ENCODE results near the gene NTNG2. TPM values are rescaled to one million over a fixed set of nuclear protein-coding genes. Genes with fewer than 3 reads are reported as not detected.

The NTNG2 gene
- polyA plus RNA-seq, 1 experiment = 0.74 TPM

DNA sequence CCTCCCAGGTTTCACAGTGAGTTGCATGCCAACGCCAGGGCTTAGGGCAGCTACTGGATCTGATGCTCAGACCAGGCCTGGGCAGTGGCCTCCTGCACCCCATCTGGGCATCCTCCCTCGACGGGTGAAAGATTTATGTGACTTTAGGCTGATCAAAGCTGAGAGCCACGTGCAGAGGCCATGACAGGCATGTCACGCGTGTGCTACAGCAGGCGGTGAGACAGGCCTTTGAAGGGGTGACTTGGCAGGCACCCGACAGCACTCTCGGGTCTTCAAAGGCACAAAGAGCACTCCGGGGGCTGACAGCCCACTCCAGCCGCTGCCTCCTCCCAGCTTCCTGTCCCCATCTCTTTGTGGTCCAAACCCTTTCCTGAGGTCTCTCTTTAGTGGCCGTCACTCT, 66.2 kb downstream of the NTNG2 start:
- ChIA-PET POLR2A (no interaction called here), CTCF (interaction anchor here (0.7 to 1.6 kb wide), 4 partner anchors 9 to 58 kb away, joined by 3 to 10 read pairs (median 5); no protein-coding TSS in a partner anchor)
- no peaks in the 10 kb centered on the region for H3K36me3 ChIP-seq (ENCODE audit: control insufficient read depth, insufficient read depth, low read length)
- TF ChIP-seq CTCF (IDR thresholded peaks at IDR 0.05; ENCODE audit: insufficient read depth, low read depth, low read length) = no peak
- no peak overlapping the region for H3K4me3 ChIP-seq (ENCODE audit: low read depth, low read length)
- DNase-seq (ENCODE audit: low read depth) = no peak
- H3K27me3 ChIP-seq (ENCODE audit: control insufficient read depth, insufficient read depth, low read length) = peaks cover 29% of the 10 kb centered on the region

DNA sequence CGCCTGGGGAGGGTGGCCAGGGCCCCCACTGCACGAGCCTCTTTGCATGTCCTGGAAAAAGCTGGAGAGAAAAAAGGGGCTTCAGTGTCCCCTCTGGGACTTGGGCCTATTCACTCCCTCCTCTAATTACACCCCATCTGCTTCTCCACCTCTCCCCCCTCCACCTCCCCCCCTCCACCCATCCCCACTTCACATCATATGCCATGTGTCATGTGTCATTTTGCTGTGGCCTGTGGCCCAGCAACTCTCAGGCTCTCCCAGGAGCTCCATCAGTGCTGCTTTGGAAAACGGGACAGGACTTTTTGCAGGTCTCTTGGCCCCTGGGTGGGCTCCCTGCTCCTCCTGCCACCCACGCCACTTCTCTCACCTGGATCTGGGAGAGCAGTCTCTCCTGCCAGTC, 68.7 kb downstream of the NTNG2 start:
- ChIA-PET CTCF (interaction anchor here (1.1 kb wide), 1 partner anchor 11 kb away, joined by 3 read pairs; no protein-coding TSS in a partner anchor), POLR2A (no interaction called here)
- Histone ChIP-seq H3K27me3 (ENCODE audit: control insufficient read depth, insufficient read depth, low read length) (peaks cover 31% of the 10 kb centered on the region), H3K4me3 (ENCODE audit: low read depth, low read length) (no peak overlapping the region), H3K36me3 (ENCODE audit: control insufficient read depth, insufficient read depth, low read length) (no peaks in the 10 kb centered on the region)
- no peak for DNase-seq (ENCODE audit: low read depth)
- no peak for TF ChIP-seq CTCF (IDR thresholded peaks at IDR 0.05; ENCODE audit: insufficient read depth, low read depth, low read length)

DNA sequence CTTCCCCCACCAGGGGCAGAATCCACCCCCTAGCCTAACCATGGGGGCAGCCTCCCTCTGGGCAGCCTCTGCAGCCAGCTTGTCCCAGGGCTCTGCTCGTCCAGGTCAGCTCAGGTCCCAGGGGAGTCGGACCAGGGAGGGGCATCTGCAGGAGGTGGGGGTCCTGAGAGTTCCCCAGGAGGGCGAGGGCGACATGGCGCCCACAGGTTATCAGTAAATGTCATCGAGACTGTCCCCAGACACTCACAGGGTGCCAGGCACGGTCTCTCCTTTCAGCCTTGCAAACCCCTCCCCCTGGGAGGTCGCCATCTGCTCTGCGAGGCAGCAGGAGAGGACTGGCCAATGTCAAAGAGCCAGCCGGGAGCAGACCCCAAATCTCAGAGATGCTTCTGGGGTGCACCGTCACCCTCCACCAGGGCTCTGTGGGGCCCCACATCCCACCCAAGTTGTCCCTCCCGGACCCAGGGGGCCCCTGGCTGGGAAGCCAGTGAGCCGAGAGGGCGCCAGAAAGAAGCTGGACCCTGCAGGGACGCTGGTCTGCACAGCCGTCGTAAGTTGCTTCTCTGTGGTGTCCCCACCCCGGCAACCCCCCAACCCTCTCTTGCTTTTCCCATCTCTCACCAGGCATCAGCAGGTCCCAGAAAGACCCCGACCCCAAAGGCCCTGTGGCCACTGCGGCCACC, 69.3 kb downstream of the NTNG2 start:
- ChIA-PET CTCF (interaction anchor here (1.1 to 11.0 kb wide), 2 partner anchors 11 to 469 kb away, joined by 3 to 248 read pairs; no protein-coding TSS in a partner anchor), POLR2A (no interaction called here)
- no peaks in the 10 kb centered on the region for H3K36me3 ChIP-seq (ENCODE audit: control insufficient read depth, insufficient read depth, low read length)
- DNase-seq (ENCODE audit: low read depth) = no peak
- no peak for TF ChIP-seq CTCF (IDR thresholded peaks at IDR 0.05; ENCODE audit: insufficient read depth, low read depth, low read length)
- H3K4me3 ChIP-seq (ENCODE audit: low read depth, low read length) = no peak overlapping the region
- H3K27me3 ChIP-seq (ENCODE audit: control insufficient read depth, insufficient read depth, low read length) = peaks cover 28% of the 10 kb centered on the region

DNA sequence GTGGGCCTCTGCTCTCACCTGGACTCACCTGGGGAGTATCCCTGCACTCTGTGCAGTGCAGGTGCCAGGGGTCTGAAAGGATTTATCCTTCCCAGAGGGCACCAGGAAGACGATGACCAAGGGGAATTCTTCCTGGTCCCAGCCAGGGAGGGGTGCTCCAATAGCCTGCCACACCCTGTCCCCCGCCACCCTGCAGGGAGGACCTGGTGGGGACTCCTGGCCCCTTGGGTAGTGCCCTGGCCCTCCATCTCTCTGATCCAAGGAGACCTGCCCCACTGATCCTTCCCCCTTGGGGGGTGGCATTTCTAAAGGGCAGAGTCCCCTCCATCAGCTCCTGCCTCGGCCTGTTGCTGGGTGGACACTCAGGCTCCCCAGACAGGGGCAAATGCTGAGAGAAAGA, 70.7 kb downstream of the NTNG2 start:
- ChIA-PET CTCF (interaction anchor here (0.6 to 11.0 kb wide), 4 partner anchors 19 to 470 kb away, joined by 3 to 248 read pairs (median 5); no protein-coding TSS in a partner anchor), POLR2A (no interaction called here)
- DNase-seq (ENCODE audit: low read depth) = no peak

More for the DNA sequence above, 70.7 kb downstream of the NTNG2 start:
- no peaks in the 10 kb centered on the region for H3K36me3 ChIP-seq (ENCODE audit: control insufficient read depth, insufficient read depth, low read length)
- no peak for TF ChIP-seq CTCF (IDR thresholded peaks at IDR 0.05; ENCODE audit: insufficient read depth, low read depth, low read length)
- no peak overlapping the region for H3K4me3 ChIP-seq (ENCODE audit: low read depth, low read length)
- peaks cover 22% of the 10 kb centered on the region for H3K27me3 ChIP-seq (ENCODE audit: control insufficient read depth, insufficient read depth, low read length)
